LNCAP (cell line): ENCODE measurements around the gene CDKN2D.

ENCODE experiments used
- TF ChIP-seq, protein P1 (sequence below): fragments of 450-650 bp; IDR thresholded peaks from 2 replicates; pipeline ENCODE4 v1.5.1; 2017; ENCODE audit warnings: mild to moderate bottlenecking

The CDKN2D gene

GRCh38 chr19:10517760-10518443, 50.9 kb downstream of the CDKN2D start:
- TF ChIP-seq, protein P1, sequence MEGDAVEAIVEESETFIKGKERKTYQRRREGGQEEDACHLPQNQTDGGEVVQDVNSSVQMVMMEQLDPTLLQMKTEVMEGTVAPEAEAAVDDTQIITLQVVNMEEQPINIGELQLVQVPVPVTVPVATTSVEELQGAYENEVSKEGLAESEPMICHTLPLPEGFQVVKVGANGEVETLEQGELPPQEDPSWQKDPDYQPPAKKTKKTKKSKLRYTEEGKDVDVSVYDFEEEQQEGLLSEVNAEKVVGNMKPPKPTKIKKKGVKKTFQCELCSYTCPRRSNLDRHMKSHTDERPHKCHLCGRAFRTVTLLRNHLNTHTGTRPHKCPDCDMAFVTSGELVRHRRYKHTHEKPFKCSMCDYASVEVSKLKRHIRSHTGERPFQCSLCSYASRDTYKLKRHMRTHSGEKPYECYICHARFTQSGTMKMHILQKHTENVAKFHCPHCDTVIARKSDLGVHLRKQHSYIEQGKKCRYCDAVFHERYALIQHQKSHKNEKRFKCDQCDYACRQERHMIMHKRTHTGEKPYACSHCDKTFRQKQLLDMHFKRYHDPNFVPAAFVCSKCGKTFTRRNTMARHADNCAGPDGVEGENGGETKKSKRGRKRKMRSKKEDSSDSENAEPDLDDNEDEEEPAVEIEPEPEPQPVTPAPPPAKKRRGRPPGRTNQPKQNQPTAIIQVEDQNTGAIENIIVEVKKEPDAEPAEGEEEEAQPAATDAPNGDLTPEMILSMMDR: no peak

DNA sequence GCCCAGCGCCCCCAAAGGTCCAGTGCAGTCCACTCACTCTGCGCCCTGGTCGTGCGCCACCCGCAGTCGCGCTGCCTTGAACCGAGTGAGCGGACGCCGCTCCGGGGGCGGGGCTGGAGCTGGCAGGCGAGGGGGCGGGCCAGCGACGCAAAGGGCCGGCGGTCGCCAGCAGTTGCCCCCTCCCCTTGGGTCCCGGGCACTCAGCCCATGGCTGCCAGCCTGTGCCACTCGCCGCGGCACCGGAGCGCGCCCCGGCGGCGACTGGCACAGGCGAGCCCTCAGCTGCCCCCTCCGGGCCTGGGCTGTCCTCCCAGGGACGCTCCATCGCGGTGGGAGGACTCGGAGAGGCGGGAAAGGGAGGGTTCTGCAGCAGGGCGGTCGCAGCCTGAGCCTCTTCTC, 51.4 kb downstream of the CDKN2D start, which contains the start of gene S1PR5:
Gene S1PR5 (minus strand): TSS at position 87 of the 399 bp plus-strand sequence. CDS start 2,436 bp downstream, outside the sequence.
- TF ChIP-seq, protein P1: no peak

DNA sequence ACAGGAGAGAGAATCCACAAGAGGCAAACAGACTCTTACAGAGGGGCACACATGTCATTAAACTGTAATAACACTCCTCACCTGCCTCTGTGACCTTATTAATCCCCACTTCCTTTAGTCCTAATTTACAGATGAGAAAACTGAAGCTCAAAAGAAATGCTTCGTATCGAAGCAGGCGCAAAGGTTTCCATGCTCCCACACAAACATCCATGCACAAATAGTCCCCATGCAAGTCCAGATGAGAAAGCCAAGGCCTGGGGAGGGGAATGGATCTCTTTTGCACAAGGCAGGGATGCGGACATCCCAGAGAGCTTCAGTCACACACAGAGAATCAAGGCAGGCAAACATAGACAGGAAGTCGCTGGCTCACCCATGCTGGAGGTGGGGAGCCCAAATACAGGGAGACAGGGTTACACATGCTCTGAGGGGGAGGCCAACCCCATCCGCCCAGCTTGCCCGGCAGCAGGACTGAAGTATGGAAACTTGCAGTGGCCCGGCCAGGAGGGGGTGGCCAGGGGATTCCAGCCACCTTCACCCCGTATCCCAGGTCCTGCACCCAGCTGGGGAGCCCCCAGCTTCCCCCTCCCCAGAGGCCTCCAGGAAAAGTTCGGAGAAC, 52.0 kb downstream of the CDKN2D start:
- TF ChIP-seq, protein P1: no peak
